Measurements from ENCODE around the gene FCSK.

GRCh38 chr16:70472786-70473433, 18.5 kb downstream of the FCSK start:
- TF ChIP-seq POLR2A (IDR thresholded peaks at IDR 0.05; ENCODE audit: low read length) (no peak), GATA1 (IDR thresholded peaks at IDR 0.05; ENCODE audit: low read depth, low read length) (no peak)
